Mesodermal cell (in vitro differentiated cells): ENCODE measurements around the gene TTC23. TPM values are rescaled to one million over a fixed set of nuclear protein-coding genes. Genes with fewer than 3 reads are reported as not detected.

Experiments used
- H3K27ac ChIP-seq: 2 replicates; pipeline ENCODE4 v1.7.0; 2013; ENCODE audit warnings: mild to moderate bottlenecking, low read depth, low read length, moderate library complexity; ENCODE audit not compliant: severe bottlenecking
- H3K36me3 ChIP-seq: 2 replicates; pipeline ENCODE4 v1.7.1; 2013; ENCODE audit warnings: mild to moderate bottlenecking, low read length, moderate library complexity; ENCODE audit not compliant: control insufficient read depth, insufficient read depth
- H3K4me1 ChIP-seq: one replicate; pipeline ENCODE4 v1.7.1; 2013; ENCODE audit warnings: mild to moderate bottlenecking, low read length; ENCODE audit not compliant: insufficient read depth, control insufficient read depth, poor library complexity, severe bottlenecking
- H3K4me3 ChIP-seq: 2 replicates; pipeline ENCODE4 v1.7.0; 2013; ENCODE audit warnings: low read length, control low read depth, mild to moderate bottlenecking; ENCODE audit not compliant: insufficient read depth, poor library complexity, severe bottlenecking; ENCODE audit errors: extremely low read depth
- H3K9me3 ChIP-seq: 2 replicates; pipeline ENCODE4 v1.7.1; 2013; ENCODE audit warnings: mild to moderate bottlenecking, low read length, moderate library complexity; ENCODE audit not compliant: control insufficient read depth
- WGBS, 2 experiments: methylation state at CpG; one replicate each; pipeline ENCODE4 v1.1.5; 2013; ENCODE audit warnings: missing lambda C conversion rate in 2 of 2; ENCODE audit not compliant: insufficient coverage in 2 of 2; 5-methylcytosine and 5-hydroxymethylcytosine counted together
- polyA plus RNA-seq, 2 experiments: library from polyadenylated mRNA; stranded (reverse); fragments of 50-300 nt; gene quantifications; one replicate each; pipeline ENCODE4 v1.2.3, GENCODE V29; 2013

TTC23 gene
- polyA plus RNA-seq (2013, experiment 1 of 2) = 24.0 TPM
- polyA plus RNA-seq (2013, experiment 2 of 2) = 28.2 TPM

- Histone ChIP-seq H3K4me3 (peak within 1 kb of the TSS; percentile 77), H3K9me3 (no peaks in the 10 kb centered on the region), H3K27ac (peak within 1 kb of the TSS; percentile 87), H3K36me3 (peaks cover 7% of the 10 kb centered on the region), H3K4me1 (peaks cover 16% of the 10 kb centered on the region)
- WGBS, 2 experiments = 13 to 18% methylated on average over 9 to 10 of the region's 14 CpGs
Measured at GRCh38 chr15:99249270-99249841, at the start of gene TTC23. Gene TTC23 (minus strand): TSS chr15:99249581. CDS start chr15:99228712, 20,869 bp downstream.

GRCh38 chr15:99296386-99296785 is 47.0 kb upstream of the TTC23 start:
- Histone ChIP-seq H3K27ac (no peak overlapping the region), H3K9me3 (peaks cover 10% of the 10 kb centered on the region), H3K4me1 (no peaks in the 10 kb centered on the region), H3K4me3 (no peak overlapping the region), H3K36me3 (peaks cover 15% of the 10 kb centered on the region)
- WGBS, 2 experiments = 100% methylated on average over 1 of the region's 2 CpGs

- Histone ChIP-seq H3K27ac (no peak overlapping the region), H3K4me3 (no peak overlapping the region), H3K36me3 (peaks cover 15% of the 10 kb centered on the region), H3K4me1 (no peaks in the 10 kb centered on the region), H3K9me3 (peaks cover 10% of the 10 kb centered on the region)
Measured at GRCh38 chr15:99295840-99296239, 46.5 kb upstream of the TTC23 start.

GRCh38 chr15:99291643-99292042 is 42.3 kb upstream of the TTC23 start:
- H3K9me3 ChIP-seq = peaks cover 10% of the 10 kb centered on the region
- no peak overlapping the region for H3K4me3 ChIP-seq
- no peak overlapping the region for H3K27ac ChIP-seq
- H3K36me3 ChIP-seq = peaks cover 18% of the 10 kb centered on the region
- no peaks in the 10 kb centered on the region for H3K4me1 ChIP-seq

- H3K4me1 ChIP-seq = no peaks in the 10 kb centered on the region
- no peak overlapping the region for H3K4me3 ChIP-seq
- H3K27ac ChIP-seq = no peak overlapping the region
- no peaks in the 10 kb centered on the region for H3K36me3 ChIP-seq
- no peaks in the 10 kb centered on the region for H3K9me3 ChIP-seq
Measured at GRCh38 chr15:99283717-99284116, 34.3 kb upstream of the TTC23 start.

GRCh38 chr15:99282586-99282985 is 33.2 kb upstream of the TTC23 start:
- Histone ChIP-seq H3K36me3 (no peaks in the 10 kb centered on the region), H3K4me3 (no peak overlapping the region), H3K4me1 (no peaks in the 10 kb centered on the region), H3K27ac (no peak overlapping the region), H3K9me3 (no peaks in the 10 kb centered on the region)
- WGBS, 2 experiments = 69 to 100% methylated on average over 2 to 3 of the region's 5 CpGs

GRCh38 chr15:99282121-99282520 is 32.7 kb upstream of the TTC23 start:
- no peak overlapping the region for H3K27ac ChIP-seq
- H3K36me3 ChIP-seq = no peaks in the 10 kb centered on the region
- no peak overlapping the region for H3K4me3 ChIP-seq

GRCh38 chr15:99279827-99280226 is 30.4 kb upstream of the TTC23 start:
- H3K4me1 ChIP-seq = no peaks in the 10 kb centered on the region
- no peaks in the 10 kb centered on the region for H3K36me3 ChIP-seq
- no peak overlapping the region for H3K27ac ChIP-seq
- WGBS, 2 experiments = 100% methylated on average over 1 of the region's 3 CpGs; no CpG with 5 or more reads in 1 of the 2 experiments
- no peaks in the 10 kb centered on the region for H3K9me3 ChIP-seq
- no peak overlapping the region for H3K4me3 ChIP-seq

More at GRCh38 chr15:99282121-99282520, 32.7 kb upstream of the TTC23 start:
- no peaks in the 10 kb centered on the region for H3K9me3 ChIP-seq
- no peaks in the 10 kb centered on the region for H3K4me1 ChIP-seq

GRCh38 chr15:99279290-99279689 is 29.9 kb upstream of the TTC23 start:
- no peaks in the 10 kb centered on the region for H3K9me3 ChIP-seq
- no peaks in the 10 kb centered on the region for H3K4me1 ChIP-seq
- H3K36me3 ChIP-seq = no peaks in the 10 kb centered on the region
- 92 to 96% methylated on average over 2 of the region's 3 CpGs for WGBS, 2 experiments
- H3K27ac ChIP-seq = no peak overlapping the region
- H3K4me3 ChIP-seq = no peak overlapping the region

- Histone ChIP-seq H3K9me3 (no peaks in the 10 kb centered on the region), H3K4me3 (no peak overlapping the region), H3K27ac (no peak overlapping the region), H3K36me3 (no peaks in the 10 kb centered on the region), H3K4me1 (no peaks in the 10 kb centered on the region)
- WGBS, 2 experiments = 89 to 95% methylated on average over 3 to 4 of the region's 9 CpGs
Measured at GRCh38 chr15:99275525-99276128, 26.2 kb upstream of the TTC23 start.

- Histone ChIP-seq H3K9me3 (no peaks in the 10 kb centered on the region), H3K4me3 (no peak overlapping the region), H3K4me1 (no peaks in the 10 kb centered on the region), H3K27ac (no peak overlapping the region), H3K36me3 (no peaks in the 10 kb centered on the region)
- no CpG with 5 or more reads among the region's 2 CpGs for WGBS, 2 experiments
Measured at GRCh38 chr15:99275061-99275460, 25.7 kb upstream of the TTC23 start.
